Measurements from ENCODE around the gene DGKH.

DNA sequence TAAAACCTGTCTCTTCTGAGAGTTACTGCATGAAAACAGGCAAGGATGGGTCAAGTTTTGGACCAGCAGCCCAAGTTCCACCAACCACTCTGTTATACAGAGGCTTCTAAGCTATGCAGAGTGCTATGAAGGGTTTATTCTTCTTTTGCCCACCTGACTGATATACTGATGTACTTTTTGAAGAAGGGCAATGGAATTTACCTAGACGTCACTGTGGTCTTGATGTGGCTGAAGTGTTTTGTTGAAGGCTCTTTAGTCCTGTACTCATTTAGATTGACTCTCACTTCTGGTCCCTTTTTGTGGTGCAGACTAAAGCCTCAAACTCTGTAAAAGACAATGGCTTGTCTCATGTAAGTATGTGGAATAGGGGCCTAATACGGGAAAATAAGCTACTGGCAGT, 92.0 kb downstream of the DGKH start:
- TF ChIP-seq, protein P1, sequence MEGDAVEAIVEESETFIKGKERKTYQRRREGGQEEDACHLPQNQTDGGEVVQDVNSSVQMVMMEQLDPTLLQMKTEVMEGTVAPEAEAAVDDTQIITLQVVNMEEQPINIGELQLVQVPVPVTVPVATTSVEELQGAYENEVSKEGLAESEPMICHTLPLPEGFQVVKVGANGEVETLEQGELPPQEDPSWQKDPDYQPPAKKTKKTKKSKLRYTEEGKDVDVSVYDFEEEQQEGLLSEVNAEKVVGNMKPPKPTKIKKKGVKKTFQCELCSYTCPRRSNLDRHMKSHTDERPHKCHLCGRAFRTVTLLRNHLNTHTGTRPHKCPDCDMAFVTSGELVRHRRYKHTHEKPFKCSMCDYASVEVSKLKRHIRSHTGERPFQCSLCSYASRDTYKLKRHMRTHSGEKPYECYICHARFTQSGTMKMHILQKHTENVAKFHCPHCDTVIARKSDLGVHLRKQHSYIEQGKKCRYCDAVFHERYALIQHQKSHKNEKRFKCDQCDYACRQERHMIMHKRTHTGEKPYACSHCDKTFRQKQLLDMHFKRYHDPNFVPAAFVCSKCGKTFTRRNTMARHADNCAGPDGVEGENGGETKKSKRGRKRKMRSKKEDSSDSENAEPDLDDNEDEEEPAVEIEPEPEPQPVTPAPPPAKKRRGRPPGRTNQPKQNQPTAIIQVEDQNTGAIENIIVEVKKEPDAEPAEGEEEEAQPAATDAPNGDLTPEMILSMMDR (conservative IDR thresholded peaks at IDR 0.05 in 1 of 2, IDR thresholded peaks at IDR 0.05 in 1 of 2; ENCODE audit: extremely low read depth in 1 of 2, insufficient read depth in 1 of 2, low read depth in 1 of 2, low read length in 2 of 2) = no peak
- TF ChIP-seq EZH2 (IDR thresholded peaks at IDR 0.05; ENCODE audit: borderline replicate concordance, low read length) = no peak
